IPS DF 6.9 (cell line): ENCODE measurements around the gene KATNIP.

ENCODE experiments used
- DNase-seq: peaks from one replicate; pipeline ENCODE4 v3.0.0-alpha.2; 2013; ENCODE audit warnings: low read depth, low spot score
- H3K27ac ChIP-seq: one replicate; pipeline ENCODE4 v1.5.1; 2013; ENCODE audit warnings: low read length, control low read depth
- H3K27me3 ChIP-seq: 2 replicates; pipeline ENCODE4 v1.6.1; 2013; ENCODE audit warnings: mild to moderate bottlenecking, low read length; ENCODE audit not compliant: control insufficient read depth, insufficient read depth
- H3K36me3 ChIP-seq: 2 replicates; pipeline ENCODE4 v1.6.1; 2013; ENCODE audit warnings: low read length; ENCODE audit not compliant: control insufficient read depth, insufficient read depth
- H3K4me1 ChIP-seq: 2 replicates; pipeline ENCODE4 v1.6.1; 2013; ENCODE audit warnings: low read length; ENCODE audit not compliant: control insufficient read depth, insufficient read depth
- H3K4me3 ChIP-seq: 2 replicates; pipeline ENCODE4 v1.5.1; 2013; ENCODE audit warnings: mild to moderate bottlenecking, low read length
- H3K9me3 ChIP-seq: 2 replicates; pipeline ENCODE4 v1.6.1; 2013; ENCODE audit warnings: low read length, inconsistent platforms; ENCODE audit not compliant: control insufficient read depth, insufficient read depth
- WGBS: extraction: QIAGEN DNeasy Blood & Tissue Kit; methylation state at CpG from one replicate; pipeline ENCODE4 v1.1.7; 2013; ENCODE audit warnings: mixed read lengths, missing lambda C conversion rate; ENCODE audit not compliant: insufficient read length, insufficient coverage; 5-methylcytosine and 5-hydroxymethylcytosine counted together

Gene KATNIP

GRCh38 chr16:27516365-27516764 lies 33.6 kb upstream of the KATNIP start:
- H3K9me3 ChIP-seq, result no peaks in the 10 kb centered on the region
- whole genome bisulfite sequencing, result no CpG with 5 or more reads among the region's 11 CpGs
- H3K36me3 ChIP-seq, result 0 out of 2 replicates have a peak, but pooled peaks cover 2% of the 10 kb centered on the region
- no peak overlapping the region for H3K4me3 ChIP-seq
- no peak overlapping the region for H3K27ac ChIP-seq
- H3K4me1 ChIP-seq, result no peaks in the 10 kb centered on the region
- no peaks in the 10 kb centered on the region for H3K27me3 ChIP-seq
- no peak for DNase-seq

GRCh38 chr16:27517664-27518063 lies 32.3 kb upstream of the KATNIP start:
- no peak overlapping the region for H3K27ac ChIP-seq
- no peaks in the 10 kb centered on the region for H3K27me3 ChIP-seq
- H3K9me3 ChIP-seq, result no peaks in the 10 kb centered on the region
- no peak for DNase-seq
- H3K4me1 ChIP-seq, result no peaks in the 10 kb centered on the region
- WGBS, result no CpG with 5 or more reads among the region's 7 CpGs
- 0 out of 2 replicates have a peak, but pooled peaks cover 2% of the 10 kb centered on the region for H3K36me3 ChIP-seq
- H3K4me3 ChIP-seq, result no peak overlapping the region

DNA sequence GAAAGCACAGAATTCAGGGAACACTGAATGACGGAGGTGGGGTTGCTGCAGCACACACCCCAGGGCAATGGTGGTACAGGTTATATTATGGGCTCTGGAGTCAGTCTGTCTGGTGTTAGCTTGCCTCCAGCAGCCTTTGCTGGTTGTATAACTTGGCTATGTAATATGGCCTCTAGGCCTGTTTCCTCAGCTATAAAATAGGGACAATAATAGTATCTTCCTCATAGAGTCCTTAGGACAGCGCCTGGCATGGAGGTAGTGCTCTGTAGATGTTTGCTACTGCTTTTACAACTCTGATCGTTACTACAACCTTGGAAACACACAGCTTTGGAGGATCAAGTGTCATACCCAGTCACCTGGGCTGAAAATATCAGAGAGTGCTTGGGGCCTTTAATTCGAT lies 31.7 kb upstream of the KATNIP start:
- 0 out of 2 replicates have a peak, but pooled peaks cover 2% of the 10 kb centered on the region for H3K36me3 ChIP-seq
- DNase-seq, result no peak
- no peaks in the 10 kb centered on the region for H3K9me3 ChIP-seq
- H3K4me3 ChIP-seq, result no peak overlapping the region
- WGBS, result no CpG with 5 or more reads among the region's 4 CpGs
- H3K4me1 ChIP-seq, result no peaks in the 10 kb centered on the region
- no peak overlapping the region for H3K27ac ChIP-seq
- no peaks in the 10 kb centered on the region for H3K27me3 ChIP-seq

DNA sequence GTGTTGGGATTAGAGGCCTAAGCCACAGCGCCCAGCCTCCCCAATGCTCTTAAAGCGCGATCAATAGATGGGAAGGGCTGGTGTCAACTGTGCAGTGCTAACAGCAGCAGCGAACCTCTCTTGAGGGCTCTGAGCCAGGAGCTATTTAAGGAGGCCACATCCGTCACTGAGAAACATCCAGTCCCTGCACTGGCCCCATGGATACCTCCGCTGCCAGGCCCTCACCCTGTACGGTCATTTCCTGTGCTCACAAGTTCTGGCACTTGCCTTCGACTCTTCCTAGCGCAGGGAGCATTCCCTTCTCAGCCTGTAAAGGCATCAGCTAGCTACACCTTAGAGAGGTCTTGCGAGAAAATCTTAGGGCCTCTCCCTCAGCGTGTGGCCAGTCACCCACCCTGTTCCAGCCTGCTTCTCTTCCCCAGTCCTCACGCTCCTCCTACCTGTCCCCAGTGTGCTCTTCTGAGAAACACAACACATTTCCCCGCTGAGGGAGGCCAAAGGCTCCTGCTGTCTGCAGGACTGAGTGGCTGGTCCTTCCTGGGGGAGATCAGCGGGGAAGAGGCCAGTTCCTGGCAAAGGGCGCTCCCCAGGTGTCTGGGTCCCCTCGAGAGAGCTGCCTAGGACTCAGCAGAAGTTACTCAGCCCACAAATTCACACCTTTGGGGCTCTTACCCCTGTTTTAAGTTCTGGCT lies 28.8 kb upstream of the KATNIP start:
- no peak overlapping the region for H3K27ac ChIP-seq

DNA sequence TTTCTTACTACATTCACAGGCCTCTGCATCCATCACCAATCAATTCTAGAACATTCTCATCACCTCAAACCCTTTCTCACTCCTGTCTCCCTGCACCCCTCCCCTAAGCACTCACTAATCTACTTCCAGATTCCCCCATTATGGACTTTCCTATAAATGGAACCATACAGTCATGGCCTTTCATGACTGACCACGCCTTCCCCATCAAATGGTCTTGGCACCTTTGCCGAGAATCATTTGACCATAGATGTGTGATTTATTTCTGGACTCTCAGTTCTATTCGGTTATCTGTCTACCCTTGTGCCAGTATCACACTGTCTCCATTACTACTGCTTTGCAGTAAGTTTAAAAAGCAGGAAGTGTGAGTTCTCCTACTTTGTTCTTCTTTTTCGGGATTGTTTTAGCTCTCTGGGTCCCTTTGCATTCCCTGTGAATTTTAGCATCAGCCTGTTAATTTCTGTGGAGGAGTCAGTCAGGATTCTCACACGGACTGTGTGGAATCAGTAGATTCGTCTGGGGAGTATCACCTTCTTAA lies 27.7 kb upstream of the KATNIP start:
- WGBS, result no CpG with 5 or more reads among the region's 6 CpGs

More for the DNA sequence above, 28.8 kb upstream of the KATNIP start:
- no peak overlapping the region for H3K4me3 ChIP-seq
- no peaks in the 10 kb centered on the region for H3K4me1 ChIP-seq
- no peak for DNase-seq
- WGBS, result no CpG with 5 or more reads among the region's 16 CpGs
- H3K9me3 ChIP-seq, result no peaks in the 10 kb centered on the region
- no peaks in the 10 kb centered on the region for H3K27me3 ChIP-seq
- peaks cover 10% of the 10 kb centered on the region; the same call in 1 of the 2 replicates for H3K36me3 ChIP-seq

GRCh38 chr16:27526180-27526579 lies 23.8 kb upstream of the KATNIP start:
- H3K4me3 ChIP-seq, result no peak overlapping the region
- no peak for DNase-seq
- WGBS, result no CpG with 5 or more reads among the region's 6 CpGs
- H3K9me3 ChIP-seq, result no peaks in the 10 kb centered on the region
- no peak overlapping the region for H3K27ac ChIP-seq
- peaks cover 31% of the 10 kb centered on the region; the same call in 1 of the 2 replicates for H3K36me3 ChIP-seq
- no peaks in the 10 kb centered on the region for H3K4me1 ChIP-seq
- H3K27me3 ChIP-seq, result no peaks in the 10 kb centered on the region

More for the DNA sequence above, 27.7 kb upstream of the KATNIP start:
- Histone ChIP-seq H3K36me3 (peaks cover 13% of the 10 kb centered on the region; the same call in 1 of the 2 replicates), H3K27ac (no peak overlapping the region), H3K9me3 (no peaks in the 10 kb centered on the region), H3K4me1 (no peaks in the 10 kb centered on the region), H3K4me3 (no peak overlapping the region), H3K27me3 (no peaks in the 10 kb centered on the region)
- no peak for DNase-seq

DNA sequence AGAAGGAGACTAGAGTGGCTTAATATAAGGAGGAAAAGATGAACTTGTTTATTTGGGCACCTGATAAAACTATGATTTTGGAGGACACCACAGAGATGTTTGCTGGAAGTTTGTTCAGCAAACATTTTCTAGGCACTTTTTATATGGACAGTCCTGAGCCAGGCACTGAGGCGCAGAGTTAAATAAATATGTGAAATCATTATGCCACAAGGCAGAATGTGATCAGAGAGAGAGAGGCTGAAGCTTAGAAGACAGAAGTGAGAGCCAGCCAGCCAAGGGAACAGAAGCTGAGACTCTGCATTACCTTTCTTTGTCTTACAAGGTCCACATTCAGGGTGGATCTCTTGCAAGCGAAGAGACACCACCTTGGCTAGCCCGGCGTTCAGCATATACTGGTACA lies 21.6 kb upstream of the KATNIP start:
- DNase-seq, result no peak
- H3K9me3 ChIP-seq, result no peaks in the 10 kb centered on the region
- H3K4me3 ChIP-seq, result no peak overlapping the region
- no peak overlapping the region for H3K27ac ChIP-seq
- no peaks in the 10 kb centered on the region for H3K4me1 ChIP-seq
- no peaks in the 10 kb centered on the region for H3K27me3 ChIP-seq
- H3K36me3 ChIP-seq, result peaks cover 44% of the 10 kb centered on the region; the same call in 1 of the 2 replicates
- whole genome bisulfite sequencing, result no CpG with 5 or more reads among the region's 4 CpGs

GRCh38 chr16:27529962-27530361 lies 20.0 kb upstream of the KATNIP start:
- H3K36me3 ChIP-seq, result peaks cover 44% of the 10 kb centered on the region
- no peaks in the 10 kb centered on the region for H3K4me1 ChIP-seq
- H3K27ac ChIP-seq, result no peak overlapping the region
- no CpG with 5 or more reads among the region's 6 CpGs for WGBS
- no peak overlapping the region for H3K4me3 ChIP-seq
- H3K9me3 ChIP-seq, result no peaks in the 10 kb centered on the region
- H3K27me3 ChIP-seq, result no peaks in the 10 kb centered on the region
- no peak for DNase-seq

- Histone ChIP-seq H3K27ac (no peak overlapping the region), H3K9me3 (no peaks in the 10 kb centered on the region), H3K36me3 (peaks cover 40% of the 10 kb centered on the region), H3K4me3 (no peak overlapping the region), H3K27me3 (no peaks in the 10 kb centered on the region), H3K4me1 (no peaks in the 10 kb centered on the region)
- WGBS, result no CpG with 5 or more reads among the region's 2 CpGs
- DNase-seq, result no peak
Observed at GRCh38 chr16:27531186-27531585, 18.8 kb upstream of the KATNIP start.

- DNase-seq, result no peak
- Histone ChIP-seq H3K4me1 (no peaks in the 10 kb centered on the region), H3K36me3 (peaks cover 45% of the 10 kb centered on the region), H3K27ac (no peak overlapping the region), H3K27me3 (no peaks in the 10 kb centered on the region), H3K9me3 (no peaks in the 10 kb centered on the region), H3K4me3 (no peak overlapping the region)
- WGBS, result no CpG with 5 or more reads among the region's 19 CpGs
Observed at GRCh38 chr16:27531826-27532800, 17.8 kb upstream of the KATNIP start.
